ENCODE measurements around the gene DPYSL3.

DNA sequence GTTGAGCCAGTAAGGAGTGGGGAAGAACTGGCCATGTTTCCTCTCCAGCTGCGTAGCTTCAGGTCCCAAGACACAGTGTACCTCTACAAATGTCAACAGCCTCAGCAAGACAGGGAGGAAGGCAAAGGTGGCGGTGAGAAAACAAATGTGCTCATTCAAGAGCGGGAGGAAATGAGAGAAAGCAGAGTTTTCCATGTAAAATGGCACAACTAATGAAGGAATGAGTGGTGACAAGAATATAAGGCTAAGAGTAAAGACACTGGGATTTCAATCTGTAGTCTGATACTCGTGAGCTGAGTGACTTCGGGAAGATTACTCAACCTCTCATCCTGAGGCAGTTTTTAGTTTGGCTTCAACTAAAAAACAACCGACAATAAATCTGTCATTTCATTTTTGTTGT, 67.6 kb downstream of the DPYSL3 start:
- TF ChIP-seq, protein P1, sequence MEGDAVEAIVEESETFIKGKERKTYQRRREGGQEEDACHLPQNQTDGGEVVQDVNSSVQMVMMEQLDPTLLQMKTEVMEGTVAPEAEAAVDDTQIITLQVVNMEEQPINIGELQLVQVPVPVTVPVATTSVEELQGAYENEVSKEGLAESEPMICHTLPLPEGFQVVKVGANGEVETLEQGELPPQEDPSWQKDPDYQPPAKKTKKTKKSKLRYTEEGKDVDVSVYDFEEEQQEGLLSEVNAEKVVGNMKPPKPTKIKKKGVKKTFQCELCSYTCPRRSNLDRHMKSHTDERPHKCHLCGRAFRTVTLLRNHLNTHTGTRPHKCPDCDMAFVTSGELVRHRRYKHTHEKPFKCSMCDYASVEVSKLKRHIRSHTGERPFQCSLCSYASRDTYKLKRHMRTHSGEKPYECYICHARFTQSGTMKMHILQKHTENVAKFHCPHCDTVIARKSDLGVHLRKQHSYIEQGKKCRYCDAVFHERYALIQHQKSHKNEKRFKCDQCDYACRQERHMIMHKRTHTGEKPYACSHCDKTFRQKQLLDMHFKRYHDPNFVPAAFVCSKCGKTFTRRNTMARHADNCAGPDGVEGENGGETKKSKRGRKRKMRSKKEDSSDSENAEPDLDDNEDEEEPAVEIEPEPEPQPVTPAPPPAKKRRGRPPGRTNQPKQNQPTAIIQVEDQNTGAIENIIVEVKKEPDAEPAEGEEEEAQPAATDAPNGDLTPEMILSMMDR (IDR thresholded peaks at IDR 0.05; ENCODE audit: insufficient read depth, low read length, poor library complexity, severe bottlenecking), result no peak
- TF ChIP-seq EZH2phosphoT487 (conservative IDR thresholded peaks at IDR 0.05; ENCODE audit: low read length), result no peak

Measured in SU-DHL-6 (cell line).